Stimulated activated CD4-positive, alpha-beta T cell treated with anti-CD3 and anti-CD28 coated beads, Interleukin-15, amount 100 ng/mL, for 24 hours (primary cell): ENCODE results near the gene TRMO.

ENCODE experiments used
- DNase-seq: peaks from one replicate; pipeline ENCODE4 v3.0.0-alpha.2; 2020

The TRMO gene

GRCh38 chr9:97857606-97858392 is 64.5 kb downstream of the TRMO start:
- DNase-seq = peak; percentile 9

- no peak for DNase-seq
Observed at GRCh38 chr9:97856857-97857605, 65.3 kb downstream of the TRMO start.

GRCh38 chr9:97855899-97856298 is 66.4 kb downstream of the TRMO start:
- no peak for DNase-seq

- no peak for DNase-seq
Observed at GRCh38 chr9:97855486-97855875, 66.8 kb downstream of the TRMO start.

GRCh38 chr9:97854696-97855485 is 67.4 kb downstream of the TRMO start:
- DNase-seq = no peak
